Stimulated activated effector memory CD8-positive, alpha-beta T cell treated with anti-CD3 and anti-CD28 coated beads, Interleukin-12 subunit alpha, Interleukin-12 subunit beta, amount 100 ng/mL, for 72 hours (primary cell): ENCODE data around the gene DTX2.
"Not testable (repeated sequence)": the region's sequence is repeated elsewhere in the genome, so short reads cannot be mapped to it uniquely, and the experiment has no call there.

ENCODE experiments used
- ATAC-seq: fragments of 150-1000 bp; cut with Tn5 transposase; 2 replicates; pipeline ENCODE4 v1.10.0; 2021
- DNase-seq, 2 donors: peaks; one replicate each; pipeline ENCODE4 v3.0.0; 2021 to 2022; ENCODE audit warnings: low spot score in 2 of 2
- H3K27ac Mint-ChIP-seq: one replicate; pipeline ENCODE4 v1.8.0; 2022; ENCODE audit warnings: mild to moderate bottlenecking, mixed read lengths
- H3K36me3 Mint-ChIP-seq: one replicate; pipeline ENCODE4 v1.8.0; 2022; ENCODE audit warnings: mild to moderate bottlenecking, mixed read lengths
- H3K4me1 Mint-ChIP-seq: one replicate; pipeline ENCODE4 v1.8.0; 2022; ENCODE audit warnings: mixed read lengths
- H3K4me3 Mint-ChIP-seq: one replicate; pipeline ENCODE4 v1.8.0; 2022; ENCODE audit warnings: mild to moderate bottlenecking, mixed read lengths
- H3K9me3 Mint-ChIP-seq: one replicate; pipeline ENCODE4 v1.8.0; 2022; ENCODE audit warnings: mixed read lengths

The DTX2 gene

GRCh38 chr7:76511911-76512885 is 50.7 kb downstream of the DTX2 start:
- not testable (repeated sequence) for H3K9me3 Mint-ChIP-seq, H3K4me3 Mint-ChIP-seq, H3K36me3 Mint-ChIP-seq, H3K27ac Mint-ChIP-seq, DNase-seq, H3K4me1 Mint-ChIP-seq, ATAC-seq

GRCh38 chr7:76512941-76513816 is 51.7 kb downstream of the DTX2 start:
- no peaks in the 10 kb centered on the region for H3K36me3 Mint-ChIP-seq
- no peak overlapping the region for H3K27ac Mint-ChIP-seq
- DNase-seq, result no peak
- no peaks in the 10 kb centered on the region for H3K4me1 Mint-ChIP-seq
- no peaks in the 10 kb centered on the region for H3K9me3 Mint-ChIP-seq
- no peak overlapping the region for H3K4me3 Mint-ChIP-seq
- no peak for ATAC-seq

DNA sequence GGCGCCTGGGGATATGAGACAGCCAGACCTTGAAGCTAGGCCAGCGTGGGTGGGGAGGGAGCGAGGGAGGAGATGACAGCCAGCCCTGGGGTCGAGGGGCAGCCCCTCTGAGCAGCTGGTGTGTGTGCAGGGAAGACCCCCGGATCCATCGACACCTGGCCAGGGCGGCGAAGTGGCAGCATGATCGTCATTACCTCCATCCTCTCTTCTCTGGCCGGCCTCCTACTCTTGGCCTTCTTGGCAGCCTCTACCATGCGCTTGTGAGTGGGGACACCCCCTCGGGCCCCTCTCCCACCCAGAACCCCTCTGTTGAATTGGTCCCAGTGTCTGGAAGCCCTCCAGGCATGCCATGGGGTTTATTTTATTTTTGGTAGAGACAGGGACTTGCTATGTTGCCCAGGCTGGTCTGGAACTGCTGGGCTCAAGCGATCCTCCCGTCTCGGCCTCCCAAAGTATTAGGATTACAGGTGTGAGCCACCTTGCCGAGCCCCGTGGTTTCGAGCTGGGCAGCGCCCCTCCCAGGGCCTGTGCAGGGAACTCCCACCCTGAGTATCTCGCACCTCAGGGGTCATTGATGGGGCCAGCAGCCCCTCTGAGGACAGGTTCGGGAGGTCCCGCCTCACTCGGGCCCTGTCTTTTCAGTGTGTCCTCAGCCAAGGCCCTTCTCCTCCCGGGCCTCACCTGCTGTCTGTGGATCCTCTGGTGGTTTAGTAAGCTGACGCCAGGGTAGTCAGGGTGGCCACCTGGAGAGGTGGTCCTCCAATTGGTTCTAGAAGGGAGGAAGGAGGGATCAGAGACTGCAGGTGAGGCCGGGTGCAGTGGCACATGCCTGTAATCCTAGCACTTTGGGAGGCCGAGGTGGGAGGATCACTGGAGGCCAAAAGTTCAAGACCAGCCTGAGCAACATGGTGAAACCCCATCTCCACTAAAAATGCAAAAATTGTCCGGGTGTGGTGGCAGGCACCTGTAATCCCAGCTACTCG is 52.6 kb downstream of the DTX2 start:
- no peaks in the 10 kb centered on the region for H3K36me3 Mint-ChIP-seq
- no peak overlapping the region for H3K4me3 Mint-ChIP-seq
- H3K4me1 Mint-ChIP-seq, result no peaks in the 10 kb centered on the region
- H3K9me3 Mint-ChIP-seq, result no peaks in the 10 kb centered on the region
- ATAC-seq (no peak), DNase-seq (no peak)
- no peak overlapping the region for H3K27ac Mint-ChIP-seq

DNA sequence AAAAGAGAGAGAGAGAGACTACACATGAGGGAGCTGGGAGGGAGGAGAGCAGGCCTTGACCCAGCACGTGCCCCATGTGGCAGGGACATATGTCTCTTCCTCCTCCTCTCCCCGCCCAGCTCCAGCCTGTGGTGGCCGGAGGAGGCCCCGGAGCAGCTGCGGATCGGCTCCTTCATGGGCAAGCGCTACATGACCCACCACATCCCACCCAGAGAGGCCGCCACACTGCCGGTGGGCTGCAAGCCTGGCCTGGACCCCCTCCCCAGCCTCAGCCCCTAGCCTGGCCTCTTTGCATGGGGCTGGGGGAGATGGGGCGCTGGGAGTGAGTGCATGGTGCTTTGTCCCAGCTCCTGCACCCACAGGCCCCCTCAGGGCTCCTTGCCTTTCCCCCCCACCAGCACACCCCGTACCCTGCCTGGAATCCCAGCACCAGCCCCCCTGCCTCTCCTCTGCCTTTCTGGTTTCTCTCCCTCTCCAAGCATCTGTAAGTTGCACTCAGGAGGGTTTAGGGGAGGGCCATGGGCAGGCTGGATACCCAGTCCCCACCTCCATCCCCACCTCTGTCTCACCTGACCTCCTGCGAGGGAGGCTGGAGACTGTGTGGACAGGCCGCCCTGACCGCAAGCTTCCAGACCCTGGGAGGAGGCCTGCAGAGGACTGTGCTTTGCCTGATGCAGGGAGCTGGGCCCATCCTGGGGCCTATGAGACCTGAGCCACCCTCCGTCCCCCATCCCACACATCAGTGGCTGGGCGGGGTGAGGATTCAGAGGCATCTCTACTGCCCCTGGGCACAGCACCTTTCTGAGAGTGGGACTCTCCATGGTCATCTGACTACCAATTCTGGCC is 53.6 kb downstream of the DTX2 start:
- no peak for DNase-seq
- Mint-ChIP-seq H3K4me1 (no peaks in the 10 kb centered on the region), H3K36me3 (no peaks in the 10 kb centered on the region), H3K9me3 (no peaks in the 10 kb centered on the region), H3K4me3 (no peak overlapping the region), H3K27ac (no peak overlapping the region)
- ATAC-seq, result no peak

- DNase-seq, result peak in 1 of 2 donors; percentile 41
Measured at GRCh38 chr7:76515999-76516443, 54.5 kb downstream of the DTX2 start.

DNA sequence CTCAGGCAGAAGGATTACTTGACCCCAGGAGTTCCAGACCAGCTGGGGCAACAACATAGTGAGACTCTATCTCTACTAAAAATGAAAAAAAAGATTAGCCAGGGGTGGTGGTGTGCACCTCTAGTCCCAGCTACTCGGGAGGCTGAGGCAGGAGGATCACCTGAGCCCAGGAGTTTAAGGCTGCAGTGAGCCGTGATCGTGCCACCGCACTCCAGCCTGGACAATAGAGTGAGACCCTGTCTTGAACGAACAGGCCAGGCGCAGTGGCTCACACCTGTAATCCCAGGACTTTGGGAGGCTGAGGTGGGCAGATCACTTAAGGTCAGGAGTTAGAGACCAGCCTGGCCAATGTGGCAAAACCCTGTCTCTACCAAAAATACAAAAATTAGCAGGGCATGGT is 55.4 kb downstream of the DTX2 start:
- DNase-seq, H3K9me3 Mint-ChIP-seq, H3K27ac Mint-ChIP-seq, H3K36me3 Mint-ChIP-seq, H3K4me3 Mint-ChIP-seq, H3K4me1 Mint-ChIP-seq, ATAC-seq: not testable (repeated sequence)

More at GRCh38 chr7:76515999-76516443, 54.5 kb downstream of the DTX2 start:
- Mint-ChIP-seq H3K4me3 (no peak overlapping the region), H3K27ac (no peak overlapping the region), H3K4me1 (no peaks in the 10 kb centered on the region), H3K9me3 (no peaks in the 10 kb centered on the region), H3K36me3 (no peaks in the 10 kb centered on the region)
- ATAC-seq, result peak; percentile 67

DNA sequence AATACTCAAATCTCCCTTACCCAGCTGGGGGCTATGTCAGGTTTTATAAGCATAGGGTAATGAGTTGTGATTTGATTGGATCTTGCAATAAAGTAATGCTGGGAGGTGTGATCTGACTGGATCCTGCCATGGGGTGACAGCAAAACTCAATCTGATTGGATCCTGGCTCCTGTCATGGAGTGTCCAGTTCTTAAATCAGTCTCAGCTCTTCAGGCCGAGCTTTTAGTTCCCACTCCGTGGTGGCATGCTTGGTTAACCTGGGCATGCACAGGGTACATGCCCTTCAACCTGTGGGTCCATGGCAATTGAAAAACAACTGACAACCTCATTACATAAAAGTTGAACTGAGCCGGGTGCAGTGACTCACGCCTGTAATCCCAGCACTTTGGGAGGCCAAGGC is 64.7 kb downstream of the DTX2 start:
- H3K9me3 Mint-ChIP-seq, H3K36me3 Mint-ChIP-seq, DNase-seq, ATAC-seq, H3K4me1 Mint-ChIP-seq, H3K27ac Mint-ChIP-seq, H3K4me3 Mint-ChIP-seq: not testable (repeated sequence)

- H3K36me3 Mint-ChIP-seq, ATAC-seq, H3K4me3 Mint-ChIP-seq, H3K4me1 Mint-ChIP-seq, H3K9me3 Mint-ChIP-seq, DNase-seq, H3K27ac Mint-ChIP-seq: not testable (repeated sequence)
Measured at GRCh38 chr7:76531643-76532042, 70.1 kb downstream of the DTX2 start.

GRCh38 chr7:76543197-76543596 is 81.7 kb downstream of the DTX2 start, which contains the start of gene SPDYE16:
Gene SPDYE16 (minus strand): TSS chr7:76543297. CDS start chr7:76541459, 1,838 bp downstream.
- not testable (repeated sequence) for ATAC-seq, DNase-seq, H3K27ac Mint-ChIP-seq, H3K4me1 Mint-ChIP-seq, H3K9me3 Mint-ChIP-seq, H3K4me3 Mint-ChIP-seq, H3K36me3 Mint-ChIP-seq

DNA sequence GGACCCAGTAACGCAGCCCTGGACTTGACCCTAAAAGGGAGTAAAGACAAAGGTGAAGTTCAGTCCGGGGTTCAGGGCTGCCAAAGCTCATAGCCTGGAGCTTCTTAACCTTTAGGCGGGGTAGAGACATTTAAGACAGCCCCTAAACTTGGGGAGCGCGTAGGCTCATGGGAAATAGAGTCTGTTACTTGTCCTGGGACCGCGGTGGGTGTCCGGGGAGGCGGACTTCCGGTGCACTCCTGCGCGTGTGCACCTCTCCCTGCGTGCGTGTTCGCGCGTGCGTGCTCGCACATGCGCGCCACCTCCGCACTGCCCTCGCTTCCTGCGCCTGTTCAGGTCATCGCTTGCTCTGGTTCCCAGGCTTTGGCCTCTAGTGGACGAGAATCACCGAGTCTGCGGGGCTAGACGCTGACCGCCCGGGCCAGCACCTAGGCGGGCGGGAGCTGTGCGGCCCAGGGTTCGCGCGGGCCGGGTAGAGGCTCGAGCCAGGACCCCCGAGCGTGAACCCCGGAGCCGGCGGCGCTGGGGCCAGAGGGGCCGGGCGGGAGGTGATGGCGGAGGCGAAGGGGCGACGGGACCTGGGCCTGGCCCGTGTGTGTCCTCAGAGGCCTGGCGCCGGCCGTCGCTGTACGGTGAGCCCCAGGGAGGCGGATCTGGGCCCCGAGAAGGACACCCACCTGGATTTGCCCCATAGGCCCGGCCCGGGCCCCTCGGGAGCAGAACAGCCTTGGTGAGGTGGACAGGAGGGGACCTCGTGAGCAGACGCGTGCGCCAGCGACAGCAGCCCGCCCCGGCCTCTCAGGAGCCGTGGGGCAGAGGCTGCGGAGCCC is 87.7 kb downstream of the DTX2 start:
- not testable (repeated sequence) for H3K4me1 Mint-ChIP-seq, H3K9me3 Mint-ChIP-seq
- peak overlapping the region; percentile 87 for H3K4me3 Mint-ChIP-seq
- DNase-seq (peak; percentile 62 to 89), ATAC-seq (peak; percentile 100)
- peaks cover 42% of the 10 kb centered on the region for H3K36me3 Mint-ChIP-seq
- peak overlapping the region; percentile 93 for H3K27ac Mint-ChIP-seq

DNA sequence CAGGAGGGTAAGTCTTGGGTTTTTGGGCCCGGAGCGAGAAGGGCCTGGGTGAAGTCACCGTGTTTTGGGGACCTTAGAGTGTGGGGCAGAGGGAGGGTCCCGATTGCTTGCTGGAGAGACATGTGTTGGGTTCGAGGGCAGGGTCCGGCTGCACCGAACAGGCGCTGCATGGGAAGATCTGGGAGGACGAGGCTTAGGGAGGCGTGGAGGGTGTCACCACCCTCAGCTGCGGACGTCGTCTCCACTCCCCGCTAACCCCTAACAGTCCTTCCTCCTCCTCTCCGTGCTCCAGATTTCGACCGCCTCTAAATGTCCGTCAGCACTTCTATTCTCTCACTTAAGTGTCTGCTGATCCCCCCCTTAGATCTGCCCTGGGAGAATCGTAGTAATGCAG is 88.3 kb downstream of the DTX2 start:
- not testable (repeated sequence) for H3K4me1 Mint-ChIP-seq, ATAC-seq, H3K9me3 Mint-ChIP-seq
- peak in 1 of 2 donors; percentile 2 for DNase-seq
- H3K27ac Mint-ChIP-seq, result peak overlapping the region; percentile 93
- H3K4me3 Mint-ChIP-seq, result peak overlapping the region; percentile 87
- H3K36me3 Mint-ChIP-seq, result peaks cover 47% of the 10 kb centered on the region

DNA sequence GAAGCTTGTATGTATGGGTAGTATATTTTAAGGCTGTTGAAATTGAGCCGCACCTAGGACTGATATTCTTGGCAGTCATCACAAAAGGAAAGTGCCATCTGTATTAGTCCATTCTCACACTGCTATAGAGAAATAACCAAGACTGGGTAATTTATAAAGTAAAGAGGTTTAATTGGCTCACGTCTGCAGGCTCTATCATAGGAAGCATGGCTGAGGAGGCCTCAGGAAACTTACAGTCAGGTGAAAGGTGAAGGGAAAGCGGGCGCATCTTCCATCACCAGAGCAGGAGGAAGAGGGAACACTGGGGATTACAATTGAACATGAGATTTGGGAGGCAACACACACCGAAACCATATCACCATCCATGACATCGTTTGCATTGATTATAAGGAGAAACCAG is 90.5 kb downstream of the DTX2 start:
- H3K27ac Mint-ChIP-seq, ATAC-seq, DNase-seq, H3K4me3 Mint-ChIP-seq, H3K9me3 Mint-ChIP-seq: not testable (repeated sequence)
- Mint-ChIP-seq H3K4me1 (peaks cover 17% of the 10 kb centered on the region), H3K36me3 (peaks cover 62% of the 10 kb centered on the region)
